Measurements from ENCODE around the gene ZMYND19. TPM values are rescaled to one million over a fixed set of nuclear protein-coding genes. Genes with fewer than 3 reads are reported as not detected.
"Not testable (repeated sequence)": the region's sequence is repeated elsewhere in the genome, so short reads cannot be mapped to it uniquely, and the experiment has no call there.

Gene ZMYND19
- total RNA-seq, 4 donors from 2014 or later, result 13.8 to 17.4 (median 15.8) TPM

- no peak for TF ChIP-seq EP300 (IDR thresholded peaks at IDR 0.05)
- no peak for TF ChIP-seq POLR2A (IDR thresholded peaks at IDR 0.05)
- TF ChIP-seq, protein P1, sequence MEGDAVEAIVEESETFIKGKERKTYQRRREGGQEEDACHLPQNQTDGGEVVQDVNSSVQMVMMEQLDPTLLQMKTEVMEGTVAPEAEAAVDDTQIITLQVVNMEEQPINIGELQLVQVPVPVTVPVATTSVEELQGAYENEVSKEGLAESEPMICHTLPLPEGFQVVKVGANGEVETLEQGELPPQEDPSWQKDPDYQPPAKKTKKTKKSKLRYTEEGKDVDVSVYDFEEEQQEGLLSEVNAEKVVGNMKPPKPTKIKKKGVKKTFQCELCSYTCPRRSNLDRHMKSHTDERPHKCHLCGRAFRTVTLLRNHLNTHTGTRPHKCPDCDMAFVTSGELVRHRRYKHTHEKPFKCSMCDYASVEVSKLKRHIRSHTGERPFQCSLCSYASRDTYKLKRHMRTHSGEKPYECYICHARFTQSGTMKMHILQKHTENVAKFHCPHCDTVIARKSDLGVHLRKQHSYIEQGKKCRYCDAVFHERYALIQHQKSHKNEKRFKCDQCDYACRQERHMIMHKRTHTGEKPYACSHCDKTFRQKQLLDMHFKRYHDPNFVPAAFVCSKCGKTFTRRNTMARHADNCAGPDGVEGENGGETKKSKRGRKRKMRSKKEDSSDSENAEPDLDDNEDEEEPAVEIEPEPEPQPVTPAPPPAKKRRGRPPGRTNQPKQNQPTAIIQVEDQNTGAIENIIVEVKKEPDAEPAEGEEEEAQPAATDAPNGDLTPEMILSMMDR (IDR thresholded peaks at IDR 0.05), result no peak
Measured at GRCh38 chr9:137626464-137626863, 36.2 kb upstream of the ZMYND19 start.

DNA sequence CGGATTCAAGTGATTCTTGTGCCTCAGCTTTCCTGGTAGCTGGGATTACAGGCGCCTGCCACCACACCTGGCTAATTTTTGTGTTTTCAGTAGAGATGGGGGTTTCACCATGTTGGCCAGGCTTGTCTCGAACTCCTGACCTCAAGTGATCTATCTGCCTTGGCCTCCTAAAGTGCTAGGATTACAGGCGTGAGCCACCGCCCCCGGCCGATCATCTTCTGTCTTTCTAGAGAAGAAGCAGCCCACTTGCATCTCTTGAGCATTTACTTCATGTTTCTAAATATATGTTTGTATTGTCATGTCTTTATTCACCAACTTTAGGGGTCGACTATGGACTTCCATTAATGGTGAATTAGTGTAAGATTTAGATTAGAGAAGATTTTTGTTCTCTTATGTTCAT, 31.9 kb upstream of the ZMYND19 start:
- WGBS, 2 donors, result 87% methylated on average over 8 of the region's 8 CpGs
- peaks cover 0 to 51% (median 25%) of the 10 kb centered on the region in 4 donors for H3K4me1 ChIP-seq

More at GRCh38 chr9:137626464-137626863, 36.2 kb upstream of the ZMYND19 start:
- WGBS, 2 donors, result 81 to 86% methylated on average over 4 of the region's 4 CpGs
- no peak overlapping the region for H3K27ac ChIP-seq
- H3K27me3 ChIP-seq, result no peaks in the 10 kb centered on the region
- H3K4me3 ChIP-seq, result no peak overlapping the region
- DNase-seq (ENCODE audit: low spot score in 2 of 2), result no peak
- H3K4me1 ChIP-seq, result peaks cover 0 to 59% (median 19%) of the 10 kb centered on the region in 4 donors
- no peaks in the 10 kb centered on the region for H3K9me3 ChIP-seq
- no peaks in the 10 kb centered on the region for H3K36me3 ChIP-seq

DNA sequence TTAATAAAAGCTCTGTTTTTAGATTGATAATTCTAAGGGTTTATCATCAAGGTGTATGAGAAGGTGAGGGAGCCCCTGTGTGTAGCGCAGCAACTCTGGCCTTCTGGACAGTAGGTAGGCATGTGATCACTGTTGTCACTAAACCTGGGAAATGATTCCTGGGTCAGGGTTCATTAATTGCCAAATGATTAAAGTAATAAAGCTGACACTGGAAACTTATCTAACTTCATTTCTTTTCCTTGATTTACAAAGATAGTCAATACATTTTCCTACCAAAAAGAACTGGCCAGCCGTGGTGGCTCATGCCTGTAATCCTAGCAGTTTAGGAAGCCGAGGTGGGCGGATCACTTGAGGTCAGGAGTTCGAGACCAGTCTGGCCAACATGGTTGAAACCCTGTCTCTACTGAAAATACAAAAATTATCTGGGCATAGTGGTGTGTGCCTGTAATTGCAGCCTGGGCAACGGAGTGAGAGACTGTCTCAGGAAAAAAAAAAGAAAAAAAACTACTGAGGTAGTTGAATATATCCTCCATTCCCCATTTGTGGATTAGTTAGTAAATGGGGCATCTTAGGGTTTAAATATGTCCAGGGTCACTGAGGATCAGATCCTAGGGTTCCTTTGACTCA, 30.9 kb upstream of the ZMYND19 start:
- peaks cover 0 to 7% (median 0%) of the 10 kb centered on the region in 3 donors for H3K36me3 ChIP-seq
- TF ChIP-seq POLR2A (IDR thresholded peaks at IDR 0.05), result no peak
- TF ChIP-seq, protein P1 (IDR thresholded peaks at IDR 0.05), result peak in 1 of 5 experiments; percentile 11
- H3K4me3 ChIP-seq, result no peak overlapping the region
- H3K4me1 ChIP-seq, result peaks cover 0 to 60% (median 26%) of the 10 kb centered on the region in 4 donors
- H3K9me3 ChIP-seq, result no peaks in the 10 kb centered on the region
- 41% methylated on average over 6 of the region's 6 CpGs for WGBS, 2 donors
- H3K27ac ChIP-seq, result peak overlapping the region in 1 of 4 donors; percentile 90
- no peaks in the 10 kb centered on the region for H3K27me3 ChIP-seq
- DNase-seq (ENCODE audit: low spot score in 2 of 2), result no peak

More for the DNA sequence above, 31.9 kb upstream of the ZMYND19 start:
- H3K4me3 ChIP-seq; H3K36me3 ChIP-seq; DNase-seq (ENCODE audit: low spot score in 2 of 2); H3K9me3 ChIP-seq; H3K27me3 ChIP-seq; H3K27ac ChIP-seq: not testable (repeated sequence)

GRCh38 chr9:137620581-137620980, 30.3 kb upstream of the ZMYND19 start:
- TF ChIP-seq POLR2A (IDR thresholded peaks at IDR 0.05) (no peak), EP300 (IDR thresholded peaks at IDR 0.05) (no peak)
- TF ChIP-seq, protein P1 (IDR thresholded peaks at IDR 0.05), result no peak
- Histone ChIP-seq H3K4me3 (no peak overlapping the region), H3K27ac (peak overlapping the region in 1 of 4 donors; percentile 90), H3K4me1 (peaks cover 0 to 58% (median 26%) of the 10 kb centered on the region in 4 donors), H3K9me3 (no peaks in the 10 kb centered on the region), H3K36me3 (peaks cover 0 to 14% (median 0%) of the 10 kb centered on the region in 3 donors), H3K27me3 (no peaks in the 10 kb centered on the region)
- 76 to 79% methylated on average over 7 of the region's 7 CpGs for WGBS, 2 donors
- DNase-seq (ENCODE audit: low spot score in 2 of 2), result no peak

- H3K27ac ChIP-seq, result peak overlapping the region in 3 of 4 donors; percentile 83 to 90 (median 85)
- peak overlapping the region; percentile 54 to 88 (median 70) for H3K4me3 ChIP-seq
- DNase-seq (ENCODE audit: low spot score in 2 of 2), result no peak
- no peak for TF ChIP-seq POLR2A (IDR thresholded peaks at IDR 0.05)
- TF ChIP-seq, protein P1 (IDR thresholded peaks at IDR 0.05), result no peak
- H3K9me3 ChIP-seq, result no peaks in the 10 kb centered on the region
- H3K27me3 ChIP-seq, result no peaks in the 10 kb centered on the region
- WGBS, 2 donors, result 52 to 55% methylated on average over 4 of the region's 4 CpGs
- H3K36me3 ChIP-seq, result peaks cover 0 to 20% (median 0%) of the 10 kb centered on the region in 3 donors
- H3K4me1 ChIP-seq, result peaks cover 0 to 54% (median 26%) of the 10 kb centered on the region in 4 donors
Measured at GRCh38 chr9:137620048-137620405, 29.7 kb upstream of the ZMYND19 start.
